IPS-18a (cell line): ENCODE measurements around the gene PAOX.

Experiments used
- H3K27ac ChIP-seq: one replicate; pipeline ENCODE4 v1.5.1; 2013; ENCODE audit warnings: low read length
- H3K27me3 ChIP-seq: one replicate; pipeline ENCODE4 v1.6.1; 2013; ENCODE audit warnings: mild to moderate bottlenecking, low read length; ENCODE audit not compliant: control insufficient read depth, insufficient read depth
- H3K36me3 ChIP-seq: one replicate; pipeline ENCODE4 v1.6.1; 2013; ENCODE audit warnings: low read depth, low read length; ENCODE audit not compliant: control insufficient read depth
- H3K4me1 ChIP-seq: one replicate; pipeline ENCODE4 v1.6.1; 2013; ENCODE audit warnings: low read depth, low read length; ENCODE audit not compliant: control insufficient read depth
- H3K4me3 ChIP-seq: one replicate; pipeline ENCODE4 v1.5.1; 2013; ENCODE audit warnings: low read length
- H3K9ac ChIP-seq: one replicate; pipeline ENCODE4 v1.6.1; 2013; ENCODE audit warnings: mild to moderate bottlenecking, low read length, moderate library complexity
- H3K9me3 ChIP-seq: one replicate; pipeline ENCODE4 v1.6.1; 2013; ENCODE audit warnings: low read depth, low read length; ENCODE audit not compliant: control insufficient read depth

PAOX gene

GRCh38 chr10:133391761-133392518 is 12.9 kb downstream of the PAOX start:
- Histone ChIP-seq H3K36me3 (peaks cover 9% of the 10 kb centered on the region), H3K4me3 (no peak overlapping the region), H3K4me1 (peaks cover 5% of the 10 kb centered on the region), H3K9me3 (no peaks in the 10 kb centered on the region), H3K9ac (no peak overlapping the region), H3K27ac (no peak overlapping the region), H3K27me3 (no peaks in the 10 kb centered on the region)

- H3K36me3 ChIP-seq = peaks cover 20% of the 10 kb centered on the region
- H3K9ac ChIP-seq = peak overlapping the region; percentile 32
- peak overlapping the region; percentile 53 for H3K4me3 ChIP-seq
- no peaks in the 10 kb centered on the region for H3K9me3 ChIP-seq
- H3K27me3 ChIP-seq = no peaks in the 10 kb centered on the region
- peaks cover 5% of the 10 kb centered on the region for H3K4me1 ChIP-seq
- H3K27ac ChIP-seq = no peak overlapping the region
These were observed 14.5 kb downstream of the PAOX start for GRCh38 chr10:133393401-133394063.

- Histone ChIP-seq H3K4me1 (peaks cover 5% of the 10 kb centered on the region), H3K9ac (peak within 1 kb of the TSS; percentile 92), H3K27ac (peak within 1 kb of the TSS; percentile 62), H3K9me3 (no peaks in the 10 kb centered on the region), H3K27me3 (no peaks in the 10 kb centered on the region), H3K4me3 (peak within 1 kb of the TSS; percentile 91), H3K36me3 (peaks cover 26% of the 10 kb centered on the region)
These were observed 15.1 kb downstream of the PAOX start, which contains the start of gene MTG1 for GRCh38 chr10:133394064-133394663. TSS of gene MTG1 (plus strand) at chr10:133394157. CDS start at chr10:133394221, 64 bp downstream.

GRCh38 chr10:133394801-133395221 is 15.7 kb downstream of the PAOX start:
- peak overlapping the region; percentile 92 for H3K9ac ChIP-seq
- no peaks in the 10 kb centered on the region for H3K9me3 ChIP-seq
- peak overlapping the region; percentile 91 for H3K4me3 ChIP-seq
- H3K27ac ChIP-seq = peak overlapping the region; percentile 62
- H3K27me3 ChIP-seq = no peaks in the 10 kb centered on the region
- H3K36me3 ChIP-seq = peaks cover 31% of the 10 kb centered on the region
- H3K4me1 ChIP-seq = peaks cover 5% of the 10 kb centered on the region

- H3K9me3 ChIP-seq = no peaks in the 10 kb centered on the region
- no peak overlapping the region for H3K27ac ChIP-seq
- no peak overlapping the region for H3K4me3 ChIP-seq
- peaks cover 5% of the 10 kb centered on the region for H3K4me1 ChIP-seq
- H3K36me3 ChIP-seq = peaks cover 41% of the 10 kb centered on the region
- H3K9ac ChIP-seq = no peak overlapping the region
- no peaks in the 10 kb centered on the region for H3K27me3 ChIP-seq
These were observed 17.1 kb downstream of the PAOX start for GRCh38 chr10:133396035-133396624.

- no peak overlapping the region for H3K27ac ChIP-seq
- H3K9ac ChIP-seq = no peak overlapping the region
- peaks cover 5% of the 10 kb centered on the region for H3K4me1 ChIP-seq
- H3K4me3 ChIP-seq = no peak overlapping the region
- peaks cover 58% of the 10 kb centered on the region for H3K36me3 ChIP-seq
- H3K27me3 ChIP-seq = no peaks in the 10 kb centered on the region
- H3K9me3 ChIP-seq = no peaks in the 10 kb centered on the region
These were observed 18.9 kb downstream of the PAOX start for GRCh38 chr10:133397938-133398337.

- no peak overlapping the region for H3K9ac ChIP-seq
These were observed 20.1 kb downstream of the PAOX start for GRCh38 chr10:133399123-133399601.

GRCh38 chr10:133400624-133401424 is 21.8 kb downstream of the PAOX start:
- H3K36me3 ChIP-seq = peaks cover 76% of the 10 kb centered on the region
- H3K27me3 ChIP-seq = no peaks in the 10 kb centered on the region
- no peak overlapping the region for H3K9ac ChIP-seq
- no peak overlapping the region for H3K27ac ChIP-seq
- H3K9me3 ChIP-seq = no peaks in the 10 kb centered on the region
- H3K4me1 ChIP-seq = no peaks in the 10 kb centered on the region
- H3K4me3 ChIP-seq = no peak overlapping the region

More at GRCh38 chr10:133399123-133399601, 20.1 kb downstream of the PAOX start:
- no peaks in the 10 kb centered on the region for H3K9me3 ChIP-seq
- no peaks in the 10 kb centered on the region for H3K4me1 ChIP-seq
- H3K4me3 ChIP-seq = no peak overlapping the region
- H3K27ac ChIP-seq = no peak overlapping the region
- H3K36me3 ChIP-seq = peaks cover 65% of the 10 kb centered on the region
- no peaks in the 10 kb centered on the region for H3K27me3 ChIP-seq

GRCh38 chr10:133401500-133401899 is 22.4 kb downstream of the PAOX start:
- Histone ChIP-seq H3K4me1 (no peaks in the 10 kb centered on the region), H3K4me3 (no peak overlapping the region), H3K36me3 (peaks cover 71% of the 10 kb centered on the region), H3K27me3 (no peaks in the 10 kb centered on the region), H3K27ac (no peak overlapping the region), H3K9ac (no peak overlapping the region), H3K9me3 (no peaks in the 10 kb centered on the region)

GRCh38 chr10:133401981-133402725 is 23.1 kb downstream of the PAOX start:
- H3K9ac ChIP-seq = no peak overlapping the region
- no peaks in the 10 kb centered on the region for H3K27me3 ChIP-seq
- no peak overlapping the region for H3K27ac ChIP-seq
- no peaks in the 10 kb centered on the region for H3K4me1 ChIP-seq
- H3K4me3 ChIP-seq = no peak overlapping the region
- H3K9me3 ChIP-seq = no peaks in the 10 kb centered on the region
- H3K36me3 ChIP-seq = peaks cover 67% of the 10 kb centered on the region
